ENCODE measurements around the gene IRF2BP2. TPM values are rescaled to one million over a fixed set of nuclear protein-coding genes. Genes with fewer than 3 reads are reported as not detected.
A peak's percentile ranks its signal among the peaks of the same experiment; 100 is the strongest.

IRF2BP2 gene
- total RNA-seq, 4 donors from 2014 or later, result 71.4 to 107 (median 93.8) TPM

GRCh38 chr1:234589064-234589800 lies 20.7 kb downstream of the IRF2BP2 start:
- no peak for DNase-seq (ENCODE audit: low spot score in 2 of 2)
- TF ChIP-seq, protein P1, sequence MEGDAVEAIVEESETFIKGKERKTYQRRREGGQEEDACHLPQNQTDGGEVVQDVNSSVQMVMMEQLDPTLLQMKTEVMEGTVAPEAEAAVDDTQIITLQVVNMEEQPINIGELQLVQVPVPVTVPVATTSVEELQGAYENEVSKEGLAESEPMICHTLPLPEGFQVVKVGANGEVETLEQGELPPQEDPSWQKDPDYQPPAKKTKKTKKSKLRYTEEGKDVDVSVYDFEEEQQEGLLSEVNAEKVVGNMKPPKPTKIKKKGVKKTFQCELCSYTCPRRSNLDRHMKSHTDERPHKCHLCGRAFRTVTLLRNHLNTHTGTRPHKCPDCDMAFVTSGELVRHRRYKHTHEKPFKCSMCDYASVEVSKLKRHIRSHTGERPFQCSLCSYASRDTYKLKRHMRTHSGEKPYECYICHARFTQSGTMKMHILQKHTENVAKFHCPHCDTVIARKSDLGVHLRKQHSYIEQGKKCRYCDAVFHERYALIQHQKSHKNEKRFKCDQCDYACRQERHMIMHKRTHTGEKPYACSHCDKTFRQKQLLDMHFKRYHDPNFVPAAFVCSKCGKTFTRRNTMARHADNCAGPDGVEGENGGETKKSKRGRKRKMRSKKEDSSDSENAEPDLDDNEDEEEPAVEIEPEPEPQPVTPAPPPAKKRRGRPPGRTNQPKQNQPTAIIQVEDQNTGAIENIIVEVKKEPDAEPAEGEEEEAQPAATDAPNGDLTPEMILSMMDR (IDR thresholded peaks at IDR 0.05), result no peak
- TF ChIP-seq POLR2A (IDR thresholded peaks at IDR 0.05), result no peak
- TF ChIP-seq EP300 (IDR thresholded peaks at IDR 0.05), result no peak
- 89 to 92% methylated on average over 16 of the region's 16 CpGs for WGBS, 2 donors
- no peak overlapping the region for H3K4me3 ChIP-seq
- H3K27me3 ChIP-seq, result no peaks in the 10 kb centered on the region
- peaks cover 0 to 57% (median 27%) of the 10 kb centered on the region in 4 donors for H3K4me1 ChIP-seq
- no peaks in the 10 kb centered on the region for H3K36me3 ChIP-seq
- no peaks in the 10 kb centered on the region for H3K9me3 ChIP-seq
- H3K27ac ChIP-seq, result peak overlapping the region in 1 of 4 donors; percentile 54

GRCh38 chr1:234588386-234588785 lies 21.6 kb downstream of the IRF2BP2 start:
- WGBS, 2 donors, result 74 to 75% methylated on average over 4 of the region's 4 CpGs
- no peak for DNase-seq (ENCODE audit: low spot score in 2 of 2)
- H3K27ac ChIP-seq, result no peak overlapping the region
- H3K4me3 ChIP-seq, result no peak overlapping the region
- H3K36me3 ChIP-seq, result no peaks in the 10 kb centered on the region
- TF ChIP-seq, protein P1 (IDR thresholded peaks at IDR 0.05), result no peak
- no peak for TF ChIP-seq POLR2A (IDR thresholded peaks at IDR 0.05)
- TF ChIP-seq EP300 (IDR thresholded peaks at IDR 0.05), result no peak
- H3K27me3 ChIP-seq, result no peaks in the 10 kb centered on the region
- H3K9me3 ChIP-seq, result no peaks in the 10 kb centered on the region
- peaks cover 0 to 65% (median 33%) of the 10 kb centered on the region in 4 donors for H3K4me1 ChIP-seq

DNA sequence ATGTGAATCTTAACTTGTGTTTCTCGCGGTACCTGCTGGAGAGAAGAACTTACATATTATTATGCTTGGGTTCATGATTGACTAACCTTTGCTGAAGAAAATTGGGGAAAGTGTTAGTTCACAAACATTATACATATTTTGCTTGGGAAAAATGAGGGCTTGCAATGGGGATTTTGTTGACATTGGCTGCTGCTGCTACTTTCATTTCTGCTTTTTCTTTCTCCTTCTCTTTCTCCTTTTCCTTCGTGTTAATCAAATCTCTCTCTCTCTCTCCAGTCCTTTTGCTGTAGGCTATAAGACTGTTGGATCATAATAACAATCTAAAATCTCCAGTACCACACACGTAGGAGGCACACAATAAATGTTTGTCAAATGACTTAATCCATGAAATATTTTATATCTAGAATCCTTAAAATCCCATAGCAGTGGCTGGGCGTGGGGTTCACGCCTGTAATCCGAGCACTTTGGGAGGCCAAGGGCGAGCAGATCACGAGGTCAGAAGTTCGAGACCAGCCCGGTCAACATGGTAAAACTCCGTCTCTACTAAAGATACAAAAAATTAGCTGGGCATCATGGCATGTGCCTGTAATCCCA lies 23.0 kb downstream of the IRF2BP2 start:
- no peaks in the 10 kb centered on the region for H3K27me3 ChIP-seq
- no peak overlapping the region for H3K4me3 ChIP-seq
- no peak for TF ChIP-seq POLR2A (IDR thresholded peaks at IDR 0.05)
- TF ChIP-seq EP300 (IDR thresholded peaks at IDR 0.05), result no peak
- TF ChIP-seq, protein P1 (IDR thresholded peaks at IDR 0.05), result no peak
- no peaks in the 10 kb centered on the region for H3K9me3 ChIP-seq
- DNase-seq (ENCODE audit: low spot score in 2 of 2), result no peak
- H3K36me3 ChIP-seq, result no peaks in the 10 kb centered on the region
- H3K4me1 ChIP-seq, result peaks cover 0 to 79% (median 42%) of the 10 kb centered on the region in 4 donors
- 32 to 34% methylated on average over 12 of the region's 12 CpGs for WGBS, 2 donors
- H3K27ac ChIP-seq, result peak overlapping the region; percentile 44 to 90 (median 68)

DNA sequence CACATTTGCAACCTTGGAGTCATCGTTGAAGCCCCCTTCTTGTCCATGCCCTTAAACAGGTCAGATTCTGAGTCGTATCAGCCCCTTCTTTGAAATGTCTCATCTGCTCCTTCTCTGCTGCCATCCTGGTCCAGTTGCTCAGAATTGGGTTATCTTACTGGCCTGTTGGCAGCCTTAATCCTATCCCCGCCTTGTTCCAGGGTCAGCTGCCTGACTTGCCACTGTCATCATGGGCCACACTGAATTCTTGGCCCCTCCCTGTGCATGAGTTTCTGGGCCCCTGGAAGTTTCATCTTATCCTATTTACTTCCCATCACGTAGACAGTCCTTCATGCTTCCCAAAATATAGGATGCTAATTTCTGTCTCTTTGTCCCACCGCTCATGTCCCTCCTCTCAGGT lies 23.7 kb downstream of the IRF2BP2 start:
- no peak for TF ChIP-seq EP300 (IDR thresholded peaks at IDR 0.05)
- TF ChIP-seq, protein P1 (IDR thresholded peaks at IDR 0.05), result no peak
- TF ChIP-seq POLR2A (IDR thresholded peaks at IDR 0.05), result no peak
- H3K27me3 ChIP-seq, result no peaks in the 10 kb centered on the region
- no peak for DNase-seq (ENCODE audit: low spot score in 2 of 2)
- peak overlapping the region; percentile 46 to 90 (median 84) for H3K27ac ChIP-seq
- H3K36me3 ChIP-seq, result no peaks in the 10 kb centered on the region
- H3K4me3 ChIP-seq, result no peak overlapping the region
- H3K9me3 ChIP-seq, result no peaks in the 10 kb centered on the region
- H3K4me1 ChIP-seq, result peaks cover 0 to 86% (median 45%) of the 10 kb centered on the region in 4 donors
- WGBS, 2 donors, result 92 to 96% methylated on average over 5 of the region's 5 CpGs

Data from tibial nerve (tissue), 4 donors.